Omental fat pad (tissue), 4 donors: Measurements from ENCODE around the gene LIM2. TPM values are rescaled to one million over a fixed set of nuclear protein-coding genes. Genes with fewer than 3 reads are reported as not detected.

ENCODE experiments used
- ATAC-seq: fragments of 150-250 bp; one replicate; pipeline ENCODE4 v1.9.1; 2016; ENCODE audit warnings: mild to moderate bottlenecking, moderate library complexity; ENCODE audit not compliant: low FRiP score
- DNase-seq: peaks from one replicate; pipeline ENCODE4 v3.0.0-alpha.2; 2019; ENCODE audit warnings: low spot score
- CTCF ChIP-seq, 3 donors: fragments of 450-650 bp; IDR thresholded peaks; one replicate each; pipeline ENCODE4 v1.5.1; 2016 to 2017; ENCODE audit warnings: antibody characterized with exemption in 3 of 3, mild to moderate bottlenecking in 3 of 3, moderate library complexity in 2 of 3
- total RNA-seq, 4 donors: library from RNA; depleted of rRNA; stranded (reverse); fragments of >200 nt; gene quantifications; one replicate each; pipeline ENCODE4 v1.1.0, GENCODE V29; 2016

Gene LIM2
- not detected for total RNA-seq

GRCh38 chr19:51387924-51388389, at the start of gene LIM2:
TSS of gene LIM2 (minus strand) at chr19:51387974. CDS start at chr19:51387443, 531 bp downstream.
- TF ChIP-seq CTCF (IDR thresholded peaks at IDR 0.05), result no peak
- ATAC-seq (peak; percentile 30), DNase-seq (no peak)

- ATAC-seq, result no peak
- no peak for TF ChIP-seq CTCF (IDR thresholded peaks at IDR 0.05)
- no peak for DNase-seq
Observed at GRCh38 chr19:51434456-51434855, 46.7 kb upstream of the LIM2 start.

- TF ChIP-seq CTCF (IDR thresholded peaks at IDR 0.05), result no peak
- DNase-seq (no peak), ATAC-seq (no peak)
Observed at GRCh38 chr19:51433043-51433442, 45.3 kb upstream of the LIM2 start.

- ATAC-seq (no peak), DNase-seq (no peak)
- no peak for TF ChIP-seq CTCF (IDR thresholded peaks at IDR 0.05)
Observed at GRCh38 chr19:51431124-51431523, 43.4 kb upstream of the LIM2 start.

- DNase-seq, result no peak
- no peak for TF ChIP-seq CTCF (IDR thresholded peaks at IDR 0.05)
- ATAC-seq, result no peak
Observed at GRCh38 chr19:51430221-51430620, 42.4 kb upstream of the LIM2 start.

- no peak for ATAC-seq
Observed at GRCh38 chr19:51427201-51427600, 39.4 kb upstream of the LIM2 start.

More at GRCh38 chr19:51427201-51427600, 39.4 kb upstream of the LIM2 start:
- no peak for TF ChIP-seq CTCF (IDR thresholded peaks at IDR 0.05)
- DNase-seq, result no peak
